Measurements from ENCODE around the gene SORCS2. TPM values are rescaled to one million over a fixed set of nuclear protein-coding genes. Genes with fewer than 3 reads are reported as not detected.

Gene SORCS2
- total RNA-seq, 1 donor = 0.27 TPM

- TF ChIP-seq CTCF (IDR thresholded peaks at IDR 0.05; ENCODE audit: insufficient read depth, low read length) = no peak
- H3K4me3 ChIP-seq (ENCODE audit: low read depth, low read length) = no peak overlapping the region
- DNase-seq (ENCODE audit: low read depth) = no peak
Measured at GRCh38 chr4:7183780-7184460, 8.4 kb upstream of the SORCS2 start.

GRCh38 chr4:7185487-7186030 is 6.8 kb upstream of the SORCS2 start:
- no peak for DNase-seq (ENCODE audit: low read depth)

GRCh38 chr4:7186031-7186430 is 6.3 kb upstream of the SORCS2 start:
- no peak for DNase-seq (ENCODE audit: low read depth)
- TF ChIP-seq CTCF (IDR thresholded peaks at IDR 0.05; ENCODE audit: insufficient read depth, low read length) = peak; percentile 44
- no peak overlapping the region for H3K4me3 ChIP-seq (ENCODE audit: low read depth, low read length)

More at GRCh38 chr4:7185487-7186030, 6.8 kb upstream of the SORCS2 start:
- no peak for TF ChIP-seq CTCF (IDR thresholded peaks at IDR 0.05; ENCODE audit: insufficient read depth, low read length)
- no peak overlapping the region for H3K4me3 ChIP-seq (ENCODE audit: low read depth, low read length)

- H3K4me3 ChIP-seq (ENCODE audit: low read depth, low read length) = no peak overlapping the region
- TF ChIP-seq CTCF (IDR thresholded peaks at IDR 0.05; ENCODE audit: insufficient read depth, low read length) = no peak
- DNase-seq (ENCODE audit: low read depth) = no peak
Measured at GRCh38 chr4:7186516-7187167, 5.7 kb upstream of the SORCS2 start.

- DNase-seq (ENCODE audit: low read depth) = no peak
- no peak for TF ChIP-seq CTCF (IDR thresholded peaks at IDR 0.05; ENCODE audit: insufficient read depth, low read length)
Measured at GRCh38 chr4:7187168-7187535, 5.2 kb upstream of the SORCS2 start.

GRCh38 chr4:7187691-7188090 is 4.6 kb upstream of the SORCS2 start:
- no peak for TF ChIP-seq CTCF (IDR thresholded peaks at IDR 0.05; ENCODE audit: insufficient read depth, low read length)
- no peak overlapping the region for H3K4me3 ChIP-seq (ENCODE audit: low read depth, low read length)

More at GRCh38 chr4:7187168-7187535, 5.2 kb upstream of the SORCS2 start:
- no peak overlapping the region for H3K4me3 ChIP-seq (ENCODE audit: low read depth, low read length)

More at GRCh38 chr4:7187691-7188090, 4.6 kb upstream of the SORCS2 start:
- DNase-seq (ENCODE audit: low read depth) = no peak
